Liver (tissue), 3 donors: ENCODE results near the gene OR2H1.

Experiments used
- ATF3 ChIP-seq: IDR thresholded peaks from 2 replicates; pipeline ENCODE4 v1.6.1; 2016; ENCODE audit warnings: antibody characterized with exemption
- CTCF ChIP-seq: fragments of 150-350 bp; IDR thresholded peaks from 2 replicates; pipeline ENCODE4 v1.5.1; 2017; ENCODE audit warnings: improper control_type of control experiment, low read depth, low read length; ENCODE audit not compliant: missing input control
- GABPA ChIP-seq, 2 donors: IDR thresholded peaks in 1 of 2; conservative IDR thresholded peaks in 1 of 2; 2 replicates each; pipeline ENCODE4 v1.6.1; 2016; ENCODE audit warnings: antibody characterized with exemption in 2 of 2, mild to moderate bottlenecking in 1 of 2, moderate library complexity in 1 of 2
- MAX ChIP-seq: IDR thresholded peaks from 2 replicates; pipeline ENCODE4 v1.6.1; 2016; ENCODE audit warnings: antibody characterized with exemption
- SP1 ChIP-seq: IDR thresholded peaks from 2 replicates; pipeline ENCODE4 v1.6.1; 2018; ENCODE audit warnings: antibody characterized with exemption, mild to moderate bottlenecking
- TAF1 ChIP-seq: conservative IDR thresholded peaks from 2 replicates; pipeline ENCODE4 v1.6.1; 2016; ENCODE audit warnings: antibody characterized with exemption, mild to moderate bottlenecking
- donor health status: healthy.
- donor health status: healthy.

GRCh38 chr6:29465279-29465678, 8.3 kb downstream of the OR2H1 start:
- TF ChIP-seq CTCF (no peak), ATF3 (no peak), GABPA (IDR thresholded peaks at IDR 0.05 in 1 of 2, conservative IDR thresholded peaks at IDR 0.05 in 1 of 2) (no peak), SP1 (no peak), MAX (no peak), TAF1 (no peak)
